ENCODE data around the gene PHACTR1. TPM values are rescaled to one million over a fixed set of nuclear protein-coding genes. Genes with fewer than 3 reads are reported as not detected.

Gene PHACTR1
- total and polyA plus RNA-seq, 2 of the 4 experiments (the other 2 are of a cell fraction) = not detected

DNA sequence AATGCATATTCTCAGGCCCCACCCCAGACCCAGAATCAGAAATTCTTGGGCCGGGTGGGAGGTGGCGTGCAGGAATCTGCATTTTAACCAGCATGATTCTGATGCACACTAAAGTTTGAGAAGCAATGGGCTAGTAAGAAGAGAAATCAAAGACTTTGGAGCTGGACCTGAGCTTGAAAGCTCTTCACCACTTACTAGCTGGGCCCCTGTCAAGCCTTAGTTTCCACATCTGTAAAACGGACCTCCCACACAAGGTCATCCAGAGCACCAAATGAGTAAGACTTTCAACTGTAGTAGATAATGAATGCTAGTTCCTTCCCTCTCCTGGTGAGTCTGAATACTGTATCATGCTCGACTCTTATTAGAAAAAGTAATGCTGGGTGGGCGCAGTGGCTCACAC, 524.8 kb downstream of the PHACTR1 start:
- H4K20me1 ChIP-seq (ENCODE audit: insufficient read depth, low read length) = no peaks in the 10 kb centered on the region
- H2AK5ac ChIP-seq (ENCODE audit: low read depth, low read length) = no peak overlapping the region
- H3K27me3 ChIP-seq (ENCODE audit: control insufficient read depth, insufficient read depth, low read length) = peaks cover 1% of the 10 kb centered on the region; the same call in 1 of the 2 replicates
- H3K56ac ChIP-seq (ENCODE audit: extremely low read depth, insufficient read depth, low read length) = no peak overlapping the region
- in situ Hi-C loops (cut with MboI; ENCODE audit: low sequenced_read_pairs) (no loop called here), dilution Hi-C loops (cut with HindIII; ENCODE audit: low sequenced_read_pairs, unreplicated experiment) (no loop called here), intact Hi-C loops (cut with micrococcal nuclease) (no loop called here)
- H2AFZ ChIP-seq (replicated peaks; ENCODE audit: low read length, poor library complexity) = no peak overlapping the region
- H2BK120ac ChIP-seq (ENCODE audit: low read depth, low read length) = no peak overlapping the region
- H3K18ac ChIP-seq (ENCODE audit: low read depth, low read length) = no peak overlapping the region
- no peaks in the 10 kb centered on the region for H3K9me3 ChIP-seq (ENCODE audit: control insufficient read depth, insufficient read depth, low read length)
- DNase-seq = no peak
- H4K5ac ChIP-seq (ENCODE audit: low read depth, low read length) = no peak overlapping the region
- POLR2A ChIA-PET (ENCODE audit: unreplicated experiment) = no interaction called here
- H4K8ac ChIP-seq (ENCODE audit: low read depth in 2 of 2, low read length in 2 of 2) = no peak overlapping the region
- H2AK9ac ChIP-seq (replicated peaks; ENCODE audit: low read depth, low read length, poor library complexity) = no peak overlapping the region
- H4K91ac ChIP-seq (ENCODE audit: insufficient read depth, low read depth, low read length) = no peak overlapping the region
- H3K4me3 ChIP-seq (ENCODE audit: insufficient read depth, low read depth, low read length) = no peak overlapping the region
- H3K4ac ChIP-seq (ENCODE audit: low read depth, low read length) = no peak overlapping the region
- H3K9me1 ChIP-seq (ENCODE audit: insufficient read depth, low read length) = no peaks in the 10 kb centered on the region
- no peaks in the 10 kb centered on the region for H3K79me1 ChIP-seq (ENCODE audit: low read depth in 1 of 2, low read length in 2 of 2)
- no peak overlapping the region for H3K14ac ChIP-seq (replicated peaks; ENCODE audit: low read depth, low read length)
- H2BK15ac ChIP-seq (ENCODE audit: low read depth, low read length) = no peak overlapping the region
- TF ChIP-seq, protein P1, sequence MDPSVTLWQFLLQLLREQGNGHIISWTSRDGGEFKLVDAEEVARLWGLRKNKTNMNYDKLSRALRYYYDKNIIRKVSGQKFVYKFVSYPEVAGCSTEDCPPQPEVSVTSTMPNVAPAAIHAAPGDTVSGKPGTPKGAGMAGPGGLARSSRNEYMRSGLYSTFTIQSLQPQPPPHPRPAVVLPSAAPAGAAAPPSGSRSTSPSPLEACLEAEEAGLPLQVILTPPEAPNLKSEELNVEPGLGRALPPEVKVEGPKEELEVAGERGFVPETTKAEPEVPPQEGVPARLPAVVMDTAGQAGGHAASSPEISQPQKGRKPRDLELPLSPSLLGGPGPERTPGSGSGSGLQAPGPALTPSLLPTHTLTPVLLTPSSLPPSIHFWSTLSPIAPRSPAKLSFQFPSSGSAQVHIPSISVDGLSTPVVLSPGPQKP (IDR thresholded peaks at IDR 0.05; ENCODE audit: borderline replicate concordance, low read depth, low read length) = no peak
- TF ChIP-seq BHLHE40 (IDR thresholded peaks at IDR 0.05; ENCODE audit: low read depth, low read length) (no peak), RFX5 (IDR thresholded peaks at IDR 0.05; ENCODE audit: low read depth, low read length) (no peak), POLR2A (IDR thresholded peaks at IDR 0.05; ENCODE audit: low read depth, low read length) (no peak), MXI1 (IDR thresholded peaks at IDR 0.05; ENCODE audit: borderline replicate concordance, low read depth, low read length) (no peak), RCOR1 (IDR thresholded peaks at IDR 0.05; ENCODE audit: insufficient replicate concordance, low read length) (no peak), CHD1 (IDR thresholded peaks at IDR 0.05; ENCODE audit: low read depth, low read length) (no peak)
- TF ChIP-seq, protein P2, sequence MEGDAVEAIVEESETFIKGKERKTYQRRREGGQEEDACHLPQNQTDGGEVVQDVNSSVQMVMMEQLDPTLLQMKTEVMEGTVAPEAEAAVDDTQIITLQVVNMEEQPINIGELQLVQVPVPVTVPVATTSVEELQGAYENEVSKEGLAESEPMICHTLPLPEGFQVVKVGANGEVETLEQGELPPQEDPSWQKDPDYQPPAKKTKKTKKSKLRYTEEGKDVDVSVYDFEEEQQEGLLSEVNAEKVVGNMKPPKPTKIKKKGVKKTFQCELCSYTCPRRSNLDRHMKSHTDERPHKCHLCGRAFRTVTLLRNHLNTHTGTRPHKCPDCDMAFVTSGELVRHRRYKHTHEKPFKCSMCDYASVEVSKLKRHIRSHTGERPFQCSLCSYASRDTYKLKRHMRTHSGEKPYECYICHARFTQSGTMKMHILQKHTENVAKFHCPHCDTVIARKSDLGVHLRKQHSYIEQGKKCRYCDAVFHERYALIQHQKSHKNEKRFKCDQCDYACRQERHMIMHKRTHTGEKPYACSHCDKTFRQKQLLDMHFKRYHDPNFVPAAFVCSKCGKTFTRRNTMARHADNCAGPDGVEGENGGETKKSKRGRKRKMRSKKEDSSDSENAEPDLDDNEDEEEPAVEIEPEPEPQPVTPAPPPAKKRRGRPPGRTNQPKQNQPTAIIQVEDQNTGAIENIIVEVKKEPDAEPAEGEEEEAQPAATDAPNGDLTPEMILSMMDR (conservative IDR thresholded peaks at IDR 0.05; ENCODE audit: low read depth, low read length) = no peak
- H3K9ac ChIP-seq (ENCODE audit: low read depth, low read length) = no peak overlapping the region
- no peaks in the 10 kb centered on the region for H3K4me1 ChIP-seq (ENCODE audit: control insufficient read depth, insufficient read depth, low read length)
- no TSS peak for BruUV-seq (replicated peaks)
- no peaks in the 10 kb centered on the region for H3K36me3 ChIP-seq (ENCODE audit: control insufficient read depth, insufficient read depth, low read length)
- CTCF ChIA-PET = no interaction called here
- no peak overlapping the region for H2BK20ac ChIP-seq (ENCODE audit: low read depth, low read length)
- ATAC-seq (ENCODE audit: low read depth) = no peak
- no peak overlapping the region for H3K27ac ChIP-seq (ENCODE audit: insufficient read depth, low read length)
- H3K4me2 ChIP-seq (ENCODE audit: low read depth, low read length) = no peak overlapping the region
- no CpG with 5 or more reads among the region's 5 CpGs for WGBS, 2 experiments (ENCODE audit: extremely low coverage in 2 of 2, insufficient read length in 1 of 2)
- no peak overlapping the region for H2BK5ac ChIP-seq (ENCODE audit: low read depth, low read length, poor library complexity, severe bottlenecking)
- no peak overlapping the region for H3K23ac ChIP-seq (ENCODE audit: low read depth, low read length)
